Parathyroid adenoma (tissue), 2 donors: ENCODE results near the gene PROZ.

Experiments used
- H2AFZ ChIP-seq: fragments of 300-600 bp; sonication (generic); one replicate; pipeline ENCODE4 v1.7.0; 2017; ENCODE audit warnings: antibody characterized with exemption, mild to moderate bottlenecking
- H3K27ac ChIP-seq: fragments of 300-600 bp; sonication (generic); one replicate; pipeline ENCODE4 v1.7.0; 2017
- H3K27me3 ChIP-seq: fragments of 300-600 bp; sonication (generic); one replicate; pipeline ENCODE4 v1.7.0; 2017; ENCODE audit warnings: low read length; ENCODE audit not compliant: control insufficient read depth, insufficient read depth
- H3K36me3 ChIP-seq: fragments of 300-600 bp; sonication (generic); one replicate; pipeline ENCODE4 v1.7.0; 2017; ENCODE audit warnings: low read length; ENCODE audit not compliant: control insufficient read depth, insufficient read depth
- H3K4me1 ChIP-seq: fragments of 300-600 bp; sonication (generic); one replicate; pipeline ENCODE4 v1.7.0; 2017; ENCODE audit warnings: control low read depth
- H3K4me2 ChIP-seq: fragments of 300-600 bp; sonication (generic); one replicate; pipeline ENCODE4 v1.7.0; 2017; ENCODE audit warnings: low read length
- H3K4me3 ChIP-seq: fragments of 300-600 bp; sonication (generic); one replicate; pipeline ENCODE4 v1.7.0; 2017; ENCODE audit warnings: low read depth, low read length
- H3K79me2 ChIP-seq: fragments of 300-600 bp; sonication (generic); one replicate; pipeline ENCODE4 v1.7.0; 2017; ENCODE audit warnings: control low read depth
- H3K9ac ChIP-seq: fragments of 300-600 bp; sonication (generic); one replicate; pipeline ENCODE4 v1.7.0; 2017; ENCODE audit warnings: mild to moderate bottlenecking
- H3K9me3 ChIP-seq: fragments of 300-600 bp; sonication (generic); one replicate; pipeline ENCODE4 v1.7.0; 2017; ENCODE audit warnings: low read length; ENCODE audit not compliant: control insufficient read depth
- CTCF ChIP-seq: fragments of 300-600 bp; sonication (generic); IDR thresholded peaks from one replicate; pipeline ENCODE4 v1.7.0; 2017; ENCODE audit warnings: antibody characterized with exemption, mild to moderate bottlenecking
- donor health status: primary hyperparathyroidism.

Gene PROZ

GRCh38 chr13:113112893-113113845 is 45.3 kb upstream of the PROZ start:
- H3K4me1 ChIP-seq = no peaks in the 10 kb centered on the region
- H3K4me2 ChIP-seq = no peak overlapping the region
- H3K9me3 ChIP-seq = no peaks in the 10 kb centered on the region
- H2AFZ ChIP-seq = no peak overlapping the region
- H3K27me3 ChIP-seq = no peaks in the 10 kb centered on the region
- no peaks in the 10 kb centered on the region for H3K36me3 ChIP-seq
- H3K27ac ChIP-seq = no peak overlapping the region
- TF ChIP-seq CTCF = no peak
- H3K79me2 ChIP-seq = no peaks in the 10 kb centered on the region
- no peak overlapping the region for H3K9ac ChIP-seq
- H3K4me3 ChIP-seq = no peak overlapping the region

DNA sequence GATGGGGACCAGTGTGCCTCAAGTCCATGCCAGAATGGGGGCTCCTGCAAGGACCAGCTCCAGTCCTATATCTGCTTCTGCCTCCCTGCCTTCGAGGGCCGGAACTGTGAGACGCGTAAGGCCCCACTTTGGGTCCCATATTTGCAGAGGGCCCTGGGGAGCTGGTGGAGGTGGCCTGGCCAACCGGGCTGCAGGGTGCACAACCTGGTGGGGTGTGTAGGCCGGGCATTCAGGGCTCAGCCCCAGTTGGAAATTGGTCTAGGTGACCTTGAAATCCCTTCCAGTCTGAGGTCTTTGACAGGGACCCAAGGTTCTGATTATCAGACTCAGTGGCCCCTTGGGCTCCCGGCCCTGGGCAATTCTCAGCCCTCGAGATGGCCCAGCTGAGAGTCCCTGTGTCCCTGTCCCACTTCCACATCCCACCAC is 44.6 kb upstream of the PROZ start:
- Histone ChIP-seq H3K9me3 (no peaks in the 10 kb centered on the region), H3K4me1 (no peaks in the 10 kb centered on the region), H3K27ac (no peak overlapping the region), H3K36me3 (no peaks in the 10 kb centered on the region), H3K79me2 (no peaks in the 10 kb centered on the region), H3K9ac (no peak overlapping the region), H2AFZ (no peak overlapping the region), H3K27me3 (no peaks in the 10 kb centered on the region), H3K4me2 (no peak overlapping the region), H3K4me3 (no peak overlapping the region)
- TF ChIP-seq CTCF = no peak

DNA sequence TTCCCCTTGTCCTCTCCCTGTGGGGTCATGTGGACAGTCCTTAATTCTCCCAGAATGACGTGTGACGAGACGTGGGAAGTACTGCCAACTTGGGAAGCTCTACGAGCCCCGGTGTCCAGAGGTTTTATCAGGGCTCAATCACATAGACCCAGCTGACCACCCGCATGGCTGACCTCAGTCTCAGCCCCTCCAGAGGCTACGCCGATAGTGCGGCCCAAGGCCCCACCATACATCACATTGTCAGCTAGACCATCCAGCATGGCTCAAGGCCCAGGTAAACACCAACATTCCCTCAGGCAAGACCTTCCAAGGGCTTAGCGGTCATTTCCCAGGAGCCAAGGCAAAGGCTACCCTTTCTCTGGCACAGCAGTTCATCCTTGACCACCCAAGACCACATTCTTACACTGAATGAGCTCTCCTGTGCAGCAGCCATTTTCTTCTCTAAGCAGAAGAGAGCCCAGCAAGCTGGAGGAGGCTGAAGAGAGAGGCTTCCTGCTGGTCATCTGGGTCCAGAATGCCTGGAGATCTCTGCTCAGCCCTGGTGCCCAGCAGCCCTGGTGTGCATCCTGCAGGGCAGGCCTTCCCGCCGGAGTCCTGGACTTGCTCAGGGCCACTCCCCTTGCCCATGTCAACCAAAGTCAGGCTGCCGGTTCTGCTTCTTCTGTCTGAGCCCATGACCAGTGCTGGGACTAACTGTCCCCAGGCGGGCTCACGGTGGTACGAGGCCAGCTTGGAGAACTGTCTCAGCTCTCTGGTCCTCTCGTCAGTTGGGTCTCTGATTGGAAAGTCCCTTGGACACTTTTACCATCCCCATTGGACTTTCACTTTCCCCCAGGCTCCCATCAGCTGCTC is 43.7 kb upstream of the PROZ start:
- Histone ChIP-seq H3K79me2 (no peaks in the 10 kb centered on the region), H3K9me3 (no peaks in the 10 kb centered on the region), H3K36me3 (no peaks in the 10 kb centered on the region), H3K4me1 (no peaks in the 10 kb centered on the region), H3K27ac (no peak overlapping the region), H3K9ac (no peak overlapping the region), H3K27me3 (no peaks in the 10 kb centered on the region), H3K4me3 (no peak overlapping the region), H3K4me2 (no peak overlapping the region), H2AFZ (no peak overlapping the region)
- TF ChIP-seq CTCF = no peak

DNA sequence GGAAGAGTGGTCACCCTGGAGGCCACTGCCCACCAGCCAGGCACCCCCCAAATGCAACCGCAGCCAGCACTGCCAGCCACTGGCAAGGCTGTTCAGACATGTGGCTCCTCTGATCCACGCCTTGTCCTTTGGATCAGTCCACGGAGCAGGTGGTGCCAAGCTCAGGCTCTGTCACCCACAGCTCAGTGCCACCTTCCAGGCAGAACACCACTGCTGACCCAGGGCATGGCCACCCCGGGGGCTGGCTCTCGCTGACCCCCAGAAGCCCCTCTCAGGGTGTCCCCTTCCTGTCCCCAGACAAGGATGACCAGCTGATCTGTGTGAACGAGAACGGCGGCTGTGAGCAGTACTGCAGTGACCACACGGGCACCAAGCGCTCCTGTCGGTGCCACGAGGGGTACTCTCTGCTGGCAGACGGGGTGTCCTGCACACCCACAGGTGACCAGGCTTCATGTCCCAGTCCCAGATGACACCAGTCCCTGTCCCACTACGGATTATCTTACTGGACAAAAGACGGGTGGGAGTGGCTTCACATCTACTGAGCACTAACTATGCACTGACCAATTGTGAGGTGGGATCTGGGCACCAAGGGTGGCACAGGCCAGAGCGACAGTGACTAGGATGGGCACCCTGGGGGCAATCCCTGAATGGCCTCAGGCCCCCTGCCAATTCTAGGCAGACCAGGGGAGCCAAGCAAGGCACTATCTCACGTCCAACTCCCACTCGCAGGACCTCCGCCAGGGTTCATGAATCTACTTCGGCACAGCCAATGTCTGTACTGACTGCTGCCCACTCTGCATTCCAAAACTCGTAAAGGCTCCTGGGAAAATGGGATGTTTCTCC is 42.9 kb upstream of the PROZ start:
- TF ChIP-seq CTCF = no peak

More for the DNA sequence above, 42.9 kb upstream of the PROZ start:
- Histone ChIP-seq H3K4me3 (no peak overlapping the region), H3K4me2 (no peak overlapping the region), H3K9ac (no peak overlapping the region), H3K4me1 (no peaks in the 10 kb centered on the region), H3K27ac (no peak overlapping the region), H3K79me2 (no peaks in the 10 kb centered on the region), H3K9me3 (no peaks in the 10 kb centered on the region), H2AFZ (no peak overlapping the region), H3K27me3 (no peaks in the 10 kb centered on the region), H3K36me3 (no peaks in the 10 kb centered on the region)
